Activated CD4-positive, CD25-positive, alpha-beta regulatory T cell treated with anti-CD3 and anti-CD28 coated beads, Interleukin-2, amount 50 U/mL, for 24 hours (primary cell): ENCODE measurements around the gene MCFD2.

Source experiments
- ATAC-seq, 2 donors: fragments of 150-1000 bp; cut with Tn5 transposase; one replicate each; pipeline ENCODE4 v1.10.0; 2021; ENCODE audit warnings: mild to moderate bottlenecking in 1 of 2, moderate library complexity in 1 of 2

MCFD2 gene

GRCh38 chr2:46872902-46873603 lies 42.6 kb downstream of the MCFD2 start:
- ATAC-seq = no peak

- ATAC-seq = no peak
Measured at GRCh38 chr2:46871976-46872381, 43.6 kb downstream of the MCFD2 start.

- no peak for ATAC-seq
Measured at GRCh38 chr2:46870051-46870839, 45.4 kb downstream of the MCFD2 start.

GRCh38 chr2:46869621-46870020 lies 46.0 kb downstream of the MCFD2 start:
- ATAC-seq = no peak

GRCh38 chr2:46866770-46867246 lies 48.8 kb downstream of the MCFD2 start:
- ATAC-seq = no peak

GRCh38 chr2:46865181-46865970 lies 50.2 kb downstream of the MCFD2 start:
- ATAC-seq = no peak

GRCh38 chr2:46863882-46864281 lies 51.7 kb downstream of the MCFD2 start:
- ATAC-seq = no peak

- no peak for ATAC-seq
Measured at GRCh38 chr2:46862514-46862913, 53.1 kb downstream of the MCFD2 start.

GRCh38 chr2:46861916-46862315 lies 53.7 kb downstream of the MCFD2 start:
- ATAC-seq = no peak

- ATAC-seq = no peak
Measured at GRCh38 chr2:46859482-46859881, 56.1 kb downstream of the MCFD2 start.

GRCh38 chr2:46858702-46859090 lies 56.9 kb downstream of the MCFD2 start:
- no peak for ATAC-seq

GRCh38 chr2:46857871-46858701 lies 57.5 kb downstream of the MCFD2 start:
- ATAC-seq = no peak

GRCh38 chr2:46856336-46856735 lies 59.3 kb downstream of the MCFD2 start:
- ATAC-seq = no peak

GRCh38 chr2:46855805-46856204 lies 59.8 kb downstream of the MCFD2 start:
- no peak for ATAC-seq

- ATAC-seq = no peak
Measured at GRCh38 chr2:46854260-46854659, 61.3 kb downstream of the MCFD2 start.

GRCh38 chr2:46852598-46852997 lies 63.0 kb downstream of the MCFD2 start:
- ATAC-seq = no peak

- ATAC-seq = no peak
Measured at GRCh38 chr2:46852124-46852523, 63.5 kb downstream of the MCFD2 start.
